Islet of Langerhans (tissue), 1 donor: ENCODE results near the gene IL24.

Experiments
- FAIRE-seq: peaks from one replicate; lab custom pipeline; 2011; peaks lifted over from hg19 to GRCh38; lab: Jason Lieb, UNC

Gene IL24

GRCh38 chr1:206953626-206954025, 56.4 kb downstream of the IL24 start:
- no peak for FAIRE-seq
